Progenitor cell of endocrine pancreas (in vitro differentiated cells): Measurements from ENCODE around the gene COL24A1. TPM values are rescaled to one million over a fixed set of nuclear protein-coding genes. Genes with fewer than 3 reads are reported as not detected.

Experiments
- DNase-seq: peaks from one replicate; pipeline ENCODE4 v3.0.0; 2021; ENCODE audit warnings: low spot score; ENCODE audit not compliant: unreplicated experiment
- H3K27ac Mint-ChIP-seq: 2 replicates; pipeline ENCODE4 v1.8.0; 2021; ENCODE audit warnings: mild to moderate bottlenecking, moderate library complexity, mixed read lengths
- H3K27me3 Mint-ChIP-seq: 2 replicates; pipeline ENCODE4 v1.8.0; 2021; ENCODE audit warnings: mixed read lengths
- H3K36me3 Mint-ChIP-seq: 2 replicates; pipeline ENCODE4 v1.8.0; 2022; ENCODE audit warnings: mixed read lengths; ENCODE audit not compliant: insufficient read depth
- H3K4me1 Mint-ChIP-seq: 2 replicates; pipeline ENCODE4 v1.8.0; 2021; ENCODE audit warnings: low read depth, mixed read lengths
- H3K4me3 Mint-ChIP-seq: 2 replicates; pipeline ENCODE4 v1.8.0; 2021; ENCODE audit warnings: low read depth, mild to moderate bottlenecking, moderate library complexity, mixed read lengths
- H3K9me3 Mint-ChIP-seq: 2 replicates; pipeline ENCODE4 v1.8.0; 2021; ENCODE audit warnings: low read depth, mixed read lengths
- CTCF ChIP-seq: fragments of 200-600 bp; sonication (generic); IDR thresholded peaks from one replicate; pipeline ENCODE4 v1.5.0; 2021; ENCODE audit warnings: antibody characterized with exemption, mild to moderate bottlenecking; ENCODE audit not compliant: unreplicated experiment
- total RNA-seq: library from RNA; stranded (reverse); gene quantifications from 2 replicates; pipeline ENCODE4 v1.2.1, GENCODE V29; 2021

Gene COL24A1
- total RNA-seq, 1 donor from 2014 or later = 1.1 TPM

DNA sequence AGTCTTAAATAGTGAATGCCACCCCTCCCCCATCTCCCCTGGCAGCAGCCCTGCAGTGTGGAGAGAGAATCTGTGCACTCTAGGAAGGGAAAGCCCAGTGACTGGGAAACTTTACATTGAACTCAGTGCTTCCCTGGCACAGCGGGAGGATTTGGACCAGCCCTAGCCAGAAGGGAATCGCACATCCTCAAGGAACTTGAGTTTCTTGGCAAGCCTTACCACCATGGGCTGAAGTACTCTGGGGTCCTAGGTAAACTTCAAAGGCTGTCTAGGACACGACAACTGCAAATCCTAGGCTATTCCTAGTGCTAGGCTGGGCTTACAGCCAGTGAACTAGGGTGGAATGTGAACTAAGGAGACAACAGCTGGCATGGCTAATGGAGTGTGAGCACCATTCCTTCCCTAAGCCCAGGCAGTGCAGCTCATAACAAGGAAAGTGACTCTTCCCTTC is 88.3 kb downstream of the COL24A1 start:
- DNase-seq = no peak
- H3K36me3 Mint-ChIP-seq = no peaks in the 10 kb centered on the region
- H3K27me3 Mint-ChIP-seq = peaks cover 3% of the 10 kb centered on the region
- H3K9me3 Mint-ChIP-seq = no peaks in the 10 kb centered on the region
- TF ChIP-seq CTCF = no peak
- H3K4me3 Mint-ChIP-seq = no peak overlapping the region
- H3K27ac Mint-ChIP-seq = no peak overlapping the region
- H3K4me1 Mint-ChIP-seq = no peaks in the 10 kb centered on the region

- no peak for TF ChIP-seq CTCF
- DNase-seq = no peak
- Mint-ChIP-seq H3K4me3 (no peak overlapping the region), H3K27ac (no peak overlapping the region), H3K27me3 (no peaks in the 10 kb centered on the region), H3K4me1 (no peaks in the 10 kb centered on the region), H3K36me3 (no peaks in the 10 kb centered on the region), H3K9me3 (no peaks in the 10 kb centered on the region)
These were observed 88.9 kb downstream of the COL24A1 start for GRCh38 chr1:86067626-86068025.

DNA sequence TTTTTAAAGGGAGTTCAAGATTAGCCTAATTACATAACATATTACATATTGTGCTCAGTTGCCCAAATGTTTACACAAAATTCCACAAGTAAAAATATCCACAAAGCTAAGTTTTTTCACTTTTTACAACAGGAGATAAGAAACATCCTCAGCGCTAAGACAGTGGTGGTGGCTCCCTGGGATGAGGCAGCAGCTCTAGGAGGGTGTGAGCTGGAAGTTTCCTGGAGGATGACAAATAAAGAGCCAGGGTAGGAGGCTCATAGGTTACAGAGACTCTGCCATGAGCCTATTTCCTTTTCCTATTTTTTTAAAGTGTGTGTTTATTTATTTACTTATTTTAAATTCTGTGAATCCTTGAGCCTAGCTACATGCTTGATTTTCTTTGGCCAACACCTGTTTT is 91.7 kb downstream of the COL24A1 start:
- no peak for DNase-seq
- no peak for TF ChIP-seq CTCF
- Mint-ChIP-seq H3K27ac (no peak overlapping the region), H3K4me3 (no peak overlapping the region), H3K36me3 (no peaks in the 10 kb centered on the region), H3K9me3 (no peaks in the 10 kb centered on the region), H3K27me3 (no peaks in the 10 kb centered on the region), H3K4me1 (no peaks in the 10 kb centered on the region)

DNA sequence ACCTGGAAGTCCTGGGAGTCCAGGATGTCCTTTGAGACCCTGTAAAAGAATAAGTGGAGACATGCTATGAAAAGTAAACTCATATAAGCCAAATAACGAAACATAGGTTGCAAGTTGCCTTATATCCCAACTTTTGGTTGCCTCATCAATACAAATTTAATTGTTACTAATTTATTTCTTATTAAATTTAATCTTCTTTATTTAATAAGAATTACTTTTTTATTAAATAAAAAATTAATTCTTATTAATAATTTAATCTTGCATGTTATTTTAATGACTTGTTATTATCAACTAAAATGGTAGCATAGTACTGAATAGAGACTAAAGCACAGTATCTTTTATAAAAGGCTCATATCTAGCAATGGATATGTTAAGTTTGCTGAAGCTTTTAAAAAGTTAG is 92.9 kb downstream of the COL24A1 start:
- no peaks in the 10 kb centered on the region for H3K9me3 Mint-ChIP-seq
- no peak for TF ChIP-seq CTCF
- H3K4me3 Mint-ChIP-seq = no peak overlapping the region
- H3K27me3 Mint-ChIP-seq = no peaks in the 10 kb centered on the region
- H3K27ac Mint-ChIP-seq = no peak overlapping the region
- DNase-seq = no peak
- no peaks in the 10 kb centered on the region for H3K4me1 Mint-ChIP-seq
- H3K36me3 Mint-ChIP-seq = no peaks in the 10 kb centered on the region

DNA sequence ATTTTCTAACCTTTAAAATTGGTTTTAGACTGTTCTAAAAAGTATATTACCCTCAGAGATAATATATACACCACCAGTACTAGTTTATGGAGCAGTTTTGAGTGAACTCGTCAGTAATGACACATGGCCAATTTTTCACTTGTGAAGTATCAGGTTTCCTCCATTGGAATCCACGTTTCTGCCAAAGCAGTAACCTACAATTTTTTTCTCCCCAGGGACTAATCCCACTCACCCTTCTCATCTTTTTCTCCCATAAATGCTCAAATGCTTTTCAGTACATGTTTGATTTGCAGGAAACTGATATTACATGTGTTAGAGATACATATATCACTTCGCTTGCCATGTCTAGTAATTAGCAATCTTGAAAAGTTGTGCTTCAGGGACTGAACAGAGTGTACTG is 94.1 kb downstream of the COL24A1 start:
- Mint-ChIP-seq H3K9me3 (no peaks in the 10 kb centered on the region), H3K4me3 (no peak overlapping the region), H3K27ac (no peak overlapping the region), H3K27me3 (no peaks in the 10 kb centered on the region), H3K4me1 (no peaks in the 10 kb centered on the region), H3K36me3 (no peaks in the 10 kb centered on the region)
- no peak for DNase-seq
- TF ChIP-seq CTCF = no peak
